ENCODE measurements around the gene SEMA4B. TPM values are rescaled to one million over a fixed set of nuclear protein-coding genes. Genes with fewer than 3 reads are reported as not detected.

SEMA4B gene
- polyA plus RNA-seq, 1 donor from 2014 or later = 191 TPM

DNA sequence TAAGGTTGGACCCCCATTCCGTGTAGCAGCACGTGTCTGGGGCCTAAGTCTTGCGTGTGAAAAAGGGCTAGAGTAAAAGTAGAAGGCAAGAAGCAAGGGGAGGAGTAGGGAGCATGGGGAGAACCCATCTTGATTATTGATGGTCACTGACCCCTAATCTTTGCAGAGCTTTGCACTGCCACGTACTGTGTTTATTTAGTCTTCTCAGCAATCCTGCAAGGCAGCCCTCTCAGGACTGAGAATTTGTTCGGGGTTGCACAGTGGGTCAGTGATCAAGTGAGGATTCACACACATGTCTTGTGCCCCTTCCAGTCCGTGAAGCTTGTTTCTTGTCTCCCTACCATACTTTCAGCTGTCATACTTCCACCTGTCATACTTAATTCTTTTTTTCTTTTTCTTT, 7.2 kb downstream of the SEMA4B start:
- no peaks in the 10 kb centered on the region for H3K9me3 Mint-ChIP-seq
- H3K27ac Mint-ChIP-seq = peak overlapping the region; percentile 67 to 85 (median 68)
- H3K4me1 Mint-ChIP-seq = peaks cover 46 to 84% (median 69%) of the 10 kb centered on the region in 3 donors
- H3K4me3 Mint-ChIP-seq = peak overlapping the region in 3 of 4 donors; percentile 23 to 89 (median 87)
- no peaks in the 10 kb centered on the region for H3K27me3 Mint-ChIP-seq
- peaks cover 12% of the 10 kb centered on the region for H3K36me3 Mint-ChIP-seq

DNA sequence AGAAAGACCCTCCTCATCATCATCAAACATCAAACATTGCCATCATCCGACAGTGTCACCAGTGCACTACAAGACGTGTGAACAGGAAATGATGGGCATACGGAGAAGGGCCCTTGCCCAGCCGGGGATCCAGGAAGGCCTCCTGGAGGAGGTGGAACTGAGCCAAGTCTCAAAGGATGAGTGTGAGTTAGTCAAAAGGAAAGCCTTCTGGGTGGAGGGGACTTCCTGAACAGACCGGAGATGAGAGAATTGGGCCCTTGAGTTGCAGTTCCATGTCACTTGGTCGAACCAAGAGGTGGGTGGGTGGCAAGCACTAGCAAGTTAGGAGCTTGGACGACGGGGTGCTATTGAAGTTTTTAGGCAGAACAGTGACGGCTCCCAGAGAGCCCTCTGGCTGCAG, 8.5 kb downstream of the SEMA4B start:
- Mint-ChIP-seq H3K4me3 (peak overlapping the region; percentile 60 to 89 (median 84)), H3K4me1 (peaks cover 54 to 84% (median 70%) of the 10 kb centered on the region in 3 donors), H3K27me3 (peaks cover 2% of the 10 kb centered on the region), H3K27ac (peak overlapping the region; percentile 85 to 95 (median 90)), H3K36me3 (peaks cover 15% of the 10 kb centered on the region), H3K9me3 (no peaks in the 10 kb centered on the region)

DNA sequence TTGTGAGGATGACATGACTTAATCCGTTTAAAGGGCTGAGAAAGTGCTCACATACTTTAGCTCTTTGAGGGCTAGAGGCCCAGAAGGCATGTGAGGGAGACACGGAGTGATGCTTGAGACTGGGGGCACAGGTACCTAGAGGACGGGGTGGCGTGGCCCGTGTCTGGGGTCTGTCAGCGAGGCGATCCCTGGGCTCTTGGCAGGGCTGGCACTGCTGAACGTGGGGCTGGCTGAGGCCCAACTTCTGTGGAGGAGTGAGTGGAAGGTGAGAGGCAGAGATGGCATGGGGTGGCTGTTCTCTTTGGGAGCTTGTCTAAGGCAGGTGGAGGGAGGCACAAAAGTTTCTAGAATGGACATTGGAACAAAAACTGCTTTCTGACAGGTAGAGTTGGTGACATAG, 9.5 kb downstream of the SEMA4B start:
- no peaks in the 10 kb centered on the region for H3K9me3 Mint-ChIP-seq
- peaks cover 2% of the 10 kb centered on the region for H3K27me3 Mint-ChIP-seq
- H3K4me1 Mint-ChIP-seq = peaks cover 48 to 81% (median 72%) of the 10 kb centered on the region in 3 donors
- peak overlapping the region; percentile 44 to 89 (median 84) for H3K4me3 Mint-ChIP-seq
- H3K27ac Mint-ChIP-seq = peak overlapping the region; percentile 85 to 92 (median 90)
- peaks cover 18% of the 10 kb centered on the region for H3K36me3 Mint-ChIP-seq

DNA sequence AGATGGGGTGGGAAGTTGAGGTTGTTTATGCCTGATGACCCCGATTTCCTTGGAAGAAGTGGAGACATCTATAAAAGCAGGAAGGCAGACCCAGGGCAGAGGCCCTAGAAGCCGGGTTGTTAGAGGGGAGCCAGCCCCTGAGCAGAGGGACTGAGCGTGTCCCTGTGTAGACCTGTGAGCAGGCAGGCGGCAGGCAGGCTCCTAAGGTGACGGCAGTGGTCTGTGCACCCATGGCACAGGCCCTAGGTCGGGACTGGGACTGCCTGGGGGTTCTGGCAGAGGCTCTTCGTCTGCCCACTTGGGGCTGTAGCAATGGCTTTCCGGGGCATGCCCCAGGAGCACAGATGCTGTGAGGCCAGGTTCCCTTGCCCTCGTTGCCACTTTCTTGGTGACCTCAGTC, 9.9 kb downstream of the SEMA4B start:
- H3K4me3 Mint-ChIP-seq = peak overlapping the region; percentile 44 to 89 (median 79)
- peaks cover 45 to 78% (median 67%) of the 10 kb centered on the region in 3 donors for H3K4me1 Mint-ChIP-seq
- H3K9me3 Mint-ChIP-seq = no peaks in the 10 kb centered on the region
- peak overlapping the region; percentile 85 to 92 (median 90) for H3K27ac Mint-ChIP-seq
- peaks cover 18% of the 10 kb centered on the region for H3K36me3 Mint-ChIP-seq
- peaks cover 2% of the 10 kb centered on the region for H3K27me3 Mint-ChIP-seq

DNA sequence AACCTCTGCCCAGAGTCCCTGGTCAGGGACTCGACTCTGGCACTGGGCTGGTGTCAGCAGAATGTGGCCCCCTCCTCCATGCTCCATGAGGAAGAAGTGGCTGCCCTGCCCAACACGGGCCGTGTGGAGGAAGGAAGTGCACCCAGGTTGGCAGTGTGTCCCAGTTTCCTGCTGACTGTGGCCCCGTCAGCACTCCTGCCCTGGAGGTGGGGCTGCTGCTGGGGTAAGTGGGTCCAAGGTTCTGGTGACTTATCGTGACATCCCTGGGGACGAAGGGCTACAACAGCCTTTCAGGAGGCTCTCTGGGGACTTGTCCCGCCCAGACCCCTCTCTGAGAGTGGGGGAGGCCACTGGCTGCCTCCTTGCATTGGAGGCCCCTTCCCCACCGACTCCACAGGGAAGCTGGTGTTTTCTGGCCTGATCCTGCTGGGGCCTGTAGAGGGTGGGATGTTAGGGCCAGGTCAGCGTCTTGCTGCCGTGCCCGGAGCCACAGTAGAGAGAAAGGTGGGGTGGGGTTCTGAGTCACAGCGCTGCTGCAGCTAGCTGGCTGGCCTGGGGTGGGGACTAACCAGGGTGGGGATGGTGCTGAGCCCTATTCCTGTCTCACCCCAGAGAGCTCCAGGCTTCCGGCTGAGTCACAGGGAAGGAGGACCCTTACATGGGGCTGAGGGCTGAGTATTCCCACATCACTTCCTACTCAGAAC, 10.5 kb downstream of the SEMA4B start:
- peak overlapping the region; percentile 44 to 89 (median 79) for H3K4me3 Mint-ChIP-seq
- H3K9me3 Mint-ChIP-seq = no peaks in the 10 kb centered on the region
- H3K27me3 Mint-ChIP-seq = peaks cover 2% of the 10 kb centered on the region
- peaks cover 46 to 78% (median 69%) of the 10 kb centered on the region in 3 donors for H3K4me1 Mint-ChIP-seq
- peak overlapping the region; percentile 90 to 97 (median 92) for H3K27ac Mint-ChIP-seq
- peaks cover 18% of the 10 kb centered on the region for H3K36me3 Mint-ChIP-seq

DNA sequence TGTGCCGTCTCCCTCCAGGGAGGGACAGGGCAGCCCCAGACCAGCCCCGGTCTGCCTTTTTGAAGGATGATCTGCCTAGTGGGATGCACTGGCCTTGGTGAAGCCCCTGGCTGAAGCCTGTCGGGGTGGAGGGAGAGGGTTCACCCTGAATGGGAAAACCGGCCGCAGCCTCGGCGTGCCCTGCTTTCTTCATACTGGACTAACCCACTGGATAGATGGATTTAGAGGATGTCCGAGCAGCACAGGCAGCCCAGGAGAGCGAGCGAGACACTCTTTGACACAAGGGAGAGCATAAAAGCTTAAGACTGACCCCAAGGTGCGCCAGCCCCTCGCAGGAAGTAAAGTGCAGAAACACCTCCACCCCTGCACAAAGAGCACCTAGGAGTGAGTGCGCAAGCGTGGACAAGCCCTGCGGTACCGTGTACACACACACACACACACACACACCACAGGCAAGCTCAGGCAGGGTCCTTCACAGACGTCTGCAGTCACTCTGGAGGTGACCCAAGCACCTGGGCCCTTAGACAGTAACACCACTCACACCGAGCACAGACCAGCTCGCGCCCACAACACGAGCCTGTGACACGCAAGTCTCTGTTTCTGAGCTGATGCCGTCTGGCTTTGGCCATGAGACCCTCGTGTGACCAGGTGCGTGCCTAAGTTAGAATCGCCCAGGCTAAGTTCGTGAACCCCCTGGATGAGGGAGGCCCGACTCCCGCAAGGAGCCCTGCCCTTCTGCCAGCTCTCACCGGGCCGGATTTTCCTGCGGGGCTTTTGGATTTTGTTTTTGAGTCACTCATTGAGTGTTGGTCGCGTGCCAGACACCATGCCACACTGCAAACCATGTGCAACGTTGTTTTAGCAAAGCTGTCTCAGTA, 11.3 kb downstream of the SEMA4B start:
- H3K4me1 Mint-ChIP-seq = peaks cover 38 to 77% (median 69%) of the 10 kb centered on the region in 3 donors
- no peaks in the 10 kb centered on the region for H3K9me3 Mint-ChIP-seq
- H3K4me3 Mint-ChIP-seq = peak overlapping the region; percentile 17 to 76 (median 56)
- H3K27ac Mint-ChIP-seq = peak overlapping the region; percentile 90 to 97 (median 92)
- peaks cover 2% of the 10 kb centered on the region for H3K27me3 Mint-ChIP-seq
- peaks cover 24% of the 10 kb centered on the region for H3K36me3 Mint-ChIP-seq

DNA sequence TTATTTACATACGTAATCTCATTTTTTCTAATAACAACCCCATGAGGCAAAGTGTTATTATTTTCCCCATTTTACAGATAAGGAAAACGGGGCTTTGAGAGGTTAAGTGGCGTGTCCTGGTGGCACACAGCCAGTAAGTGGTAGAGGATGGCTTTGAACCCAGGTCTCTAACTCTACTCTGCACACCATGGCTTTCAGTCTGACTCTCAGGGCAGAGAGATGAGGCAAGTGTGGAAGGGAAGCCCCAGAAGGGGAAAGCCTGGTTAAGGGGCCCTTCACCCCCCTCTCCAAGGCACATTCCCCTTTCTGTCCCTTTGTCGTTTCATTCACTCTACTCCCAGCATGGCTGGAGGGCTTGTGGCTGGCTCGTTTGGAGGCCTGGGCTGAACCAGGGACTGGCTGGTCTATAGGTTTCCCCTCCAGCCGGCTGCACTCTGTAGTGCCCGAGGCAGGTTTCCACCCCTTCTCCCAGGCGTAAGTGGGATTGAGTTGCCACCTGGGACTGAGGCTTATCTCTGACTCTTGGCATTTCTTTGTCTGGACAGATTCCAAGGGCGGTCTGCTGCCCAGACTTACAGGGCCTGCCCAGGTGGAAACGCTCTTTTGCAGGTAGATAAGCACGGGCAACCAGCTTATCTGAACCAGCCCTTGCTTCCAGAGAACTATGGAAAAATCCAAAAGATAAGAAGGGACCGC, 12.1 kb downstream of the SEMA4B start:
- H3K36me3 Mint-ChIP-seq = peaks cover 24% of the 10 kb centered on the region
- no peaks in the 10 kb centered on the region for H3K9me3 Mint-ChIP-seq
- H3K4me1 Mint-ChIP-seq = peaks cover 36 to 75% (median 73%) of the 10 kb centered on the region in 3 donors
- peak overlapping the region; percentile 90 to 97 (median 95) for H3K27ac Mint-ChIP-seq
- H3K27me3 Mint-ChIP-seq = peaks cover 2% of the 10 kb centered on the region
- H3K4me3 Mint-ChIP-seq = peak overlapping the region; percentile 76 to 92 (median 84)

DNA sequence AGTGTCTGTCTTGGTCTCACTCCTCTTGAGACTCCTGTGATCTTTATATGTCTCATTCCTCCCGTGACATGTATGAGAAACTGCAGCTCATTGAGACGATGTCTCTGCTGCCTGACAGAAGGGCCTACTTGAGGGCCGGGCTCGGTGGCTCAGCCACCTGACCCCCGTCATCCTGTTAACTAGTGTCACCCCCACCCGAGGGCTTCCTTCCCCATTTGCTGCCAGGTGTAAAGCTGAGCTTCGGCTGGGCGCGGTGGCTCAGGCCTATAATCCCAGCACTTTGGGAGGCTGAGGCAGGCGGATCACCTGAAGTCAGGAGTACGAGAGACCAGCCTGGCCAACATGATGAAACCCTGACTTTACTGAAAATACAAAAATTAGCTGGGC, 12.7 kb downstream of the SEMA4B start:
- Mint-ChIP-seq H3K27ac (peak overlapping the region; percentile 90 to 97 (median 95)), H3K4me1 (peaks cover 40 to 74% (median 70%) of the 10 kb centered on the region in 3 donors), H3K36me3 (peaks cover 29% of the 10 kb centered on the region), H3K9me3 (no peaks in the 10 kb centered on the region), H3K27me3 (peaks cover 2% of the 10 kb centered on the region), H3K4me3 (peak overlapping the region; percentile 76 to 92 (median 84))

DNA sequence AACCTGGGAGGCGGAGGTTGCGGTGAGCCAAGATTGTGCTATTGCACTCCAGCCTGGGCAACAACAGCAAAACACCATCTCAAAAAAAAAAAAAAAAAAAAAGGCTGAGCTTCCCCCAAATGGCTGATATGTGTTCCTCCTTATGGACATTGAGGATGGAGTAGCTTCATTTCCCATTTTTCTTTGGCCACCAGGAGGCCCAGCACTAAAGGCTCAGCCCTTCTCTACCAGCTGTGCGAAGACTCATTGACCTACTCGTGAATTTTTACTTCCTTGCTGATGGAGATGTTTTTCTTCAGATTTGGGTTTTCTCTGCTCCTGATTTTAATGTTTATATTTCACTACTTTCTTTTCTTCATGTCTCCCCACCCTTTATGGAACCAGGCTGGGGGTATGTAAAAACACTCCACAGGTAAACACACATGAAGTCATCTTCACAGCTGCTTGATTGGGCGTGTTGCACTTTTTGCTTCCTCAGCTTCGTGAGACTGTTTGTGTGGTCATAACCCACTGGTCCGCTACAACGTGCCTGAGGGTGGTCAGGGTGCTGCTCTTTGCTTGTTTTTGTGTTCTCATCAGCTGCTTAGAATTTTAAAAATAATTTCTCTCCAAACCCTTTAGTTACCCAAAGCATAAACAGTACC, 13.5 kb downstream of the SEMA4B start:
- H3K36me3 Mint-ChIP-seq = peaks cover 29% of the 10 kb centered on the region
- peak overlapping the region; percentile 90 to 97 (median 95) for H3K27ac Mint-ChIP-seq
- peaks cover 2% of the 10 kb centered on the region for H3K27me3 Mint-ChIP-seq
- H3K4me1 Mint-ChIP-seq = peaks cover 45 to 75% (median 68%) of the 10 kb centered on the region in 3 donors
- H3K4me3 Mint-ChIP-seq = peak overlapping the region; percentile 67 to 92 (median 80)
- no peaks in the 10 kb centered on the region for H3K9me3 Mint-ChIP-seq

DNA sequence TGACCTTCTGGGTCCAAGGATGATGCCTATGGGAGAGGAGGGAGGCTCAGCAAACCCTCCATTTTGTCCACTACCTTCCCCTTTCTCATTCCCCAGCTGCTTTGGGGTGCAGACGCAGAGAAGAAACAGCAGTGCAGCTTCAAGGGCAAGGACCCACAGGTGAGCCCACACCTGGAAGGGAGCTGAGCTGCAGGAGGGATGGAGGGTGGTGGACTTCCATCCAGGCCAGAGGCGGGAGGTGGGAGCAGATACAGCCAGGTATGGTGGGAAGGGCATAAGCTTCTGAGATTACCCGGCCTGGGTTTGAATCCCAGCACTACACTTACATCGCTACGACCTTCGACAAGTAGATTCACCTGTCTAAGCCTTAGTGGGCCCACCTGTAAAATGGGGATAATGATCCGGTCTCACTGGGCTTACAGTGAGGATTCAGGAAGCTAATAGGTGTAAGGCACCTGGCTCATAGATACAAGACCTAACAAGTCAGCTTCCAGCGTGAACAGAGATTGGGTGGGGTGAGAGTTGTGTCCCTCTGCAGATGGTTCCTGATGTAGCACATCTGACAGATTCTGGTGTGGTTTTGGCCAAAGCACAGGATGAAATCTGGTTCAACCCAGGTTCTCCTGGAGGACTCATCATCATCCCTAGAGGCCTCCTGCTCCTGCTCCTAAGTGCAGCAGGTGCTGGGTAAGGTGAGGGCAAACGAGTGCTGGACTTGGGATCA, 16.7 kb downstream of the SEMA4B start:
- Mint-ChIP-seq H3K9me3 (no peaks in the 10 kb centered on the region), H3K27ac (peak overlapping the region in 2 of 3 donors; percentile 84 to 95), H3K4me1 (peaks cover 33 to 54% (median 54%) of the 10 kb centered on the region in 3 donors), H3K4me3 (peak overlapping the region in 3 of 4 donors; percentile 41 to 92 (median 61)), H3K27me3 (peaks cover 2% of the 10 kb centered on the region), H3K36me3 (peaks cover 26% of the 10 kb centered on the region)

DNA sequence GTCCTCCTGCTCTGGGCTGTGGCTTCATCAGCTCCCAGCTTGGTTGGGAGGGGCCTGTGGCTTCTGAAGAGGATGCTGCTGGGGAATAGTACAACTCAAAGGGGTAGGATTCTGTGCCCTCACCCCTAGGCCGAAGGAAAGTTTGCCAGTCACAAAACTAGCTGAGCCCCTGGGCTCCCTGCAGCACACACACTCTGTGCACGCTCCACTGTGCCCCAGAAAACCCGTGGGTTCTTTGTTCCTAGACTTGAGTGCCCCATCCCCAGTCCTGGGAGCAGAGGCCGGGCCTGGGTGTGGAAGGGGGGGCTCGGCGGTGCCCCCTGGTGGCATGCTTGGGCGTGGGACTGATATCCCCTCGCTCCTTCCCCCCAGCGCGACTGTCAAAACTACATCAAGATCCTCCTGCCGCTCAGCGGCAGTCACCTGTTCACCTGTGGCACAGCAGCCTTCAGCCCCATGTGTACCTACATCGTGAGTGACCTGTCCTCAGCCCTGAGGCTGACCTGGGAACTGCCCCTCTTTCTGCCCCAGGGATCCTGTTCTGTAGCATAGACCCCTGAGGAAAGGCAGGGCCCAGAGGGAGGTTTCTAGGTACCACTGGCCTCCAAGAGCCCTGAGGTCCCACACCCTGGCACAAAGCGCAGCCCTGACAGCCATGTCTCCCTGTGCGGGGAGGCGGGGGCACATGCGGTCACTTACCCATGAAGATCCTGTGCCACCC, 18.5 kb downstream of the SEMA4B start:
- H3K4me1 Mint-ChIP-seq = peaks cover 26 to 44% (median 42%) of the 10 kb centered on the region in 3 donors
- no peaks in the 10 kb centered on the region for H3K27me3 Mint-ChIP-seq
- H3K27ac Mint-ChIP-seq = peak overlapping the region in 2 of 3 donors; percentile 23 to 28
- peak overlapping the region in 2 of 4 donors; percentile 37 to 74 for H3K4me3 Mint-ChIP-seq
- H3K9me3 Mint-ChIP-seq = no peaks in the 10 kb centered on the region
- peaks cover 20% of the 10 kb centered on the region for H3K36me3 Mint-ChIP-seq

DNA sequence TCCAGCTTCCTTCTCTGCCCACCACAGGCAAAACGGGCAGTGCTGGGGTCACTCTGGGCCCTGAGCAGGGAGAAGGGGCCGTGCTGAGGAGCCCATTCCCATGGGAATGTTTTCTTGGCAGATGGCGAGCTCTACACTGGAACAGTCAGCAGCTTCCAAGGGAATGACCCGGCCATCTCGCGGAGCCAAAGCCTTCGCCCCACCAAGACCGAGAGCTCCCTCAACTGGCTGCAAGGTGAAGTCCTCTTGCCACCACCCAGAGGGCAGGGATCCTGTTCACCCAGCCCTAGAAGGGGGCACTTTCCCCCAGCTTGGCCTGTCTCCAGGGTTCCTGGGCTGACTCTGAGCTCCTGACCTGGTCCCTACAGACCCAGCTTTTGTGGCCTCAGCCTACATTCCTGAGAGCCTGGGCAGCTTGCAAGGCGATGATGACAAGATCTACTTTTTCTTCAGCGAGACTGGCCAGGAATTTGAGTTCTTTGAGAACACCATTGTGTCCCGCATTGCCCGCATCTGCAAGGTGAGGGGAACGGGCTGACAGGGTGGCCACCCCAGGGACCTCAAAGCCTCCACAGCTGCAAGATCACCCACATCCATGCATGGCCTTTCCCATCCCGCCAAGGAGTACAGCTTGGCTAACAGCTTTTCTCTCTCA, 20.2 kb downstream of the SEMA4B start:
- no peaks in the 10 kb centered on the region for H3K27me3 Mint-ChIP-seq
- peaks cover 17 to 35% (median 33%) of the 10 kb centered on the region in 3 donors for H3K4me1 Mint-ChIP-seq
- peaks cover 17% of the 10 kb centered on the region for H3K36me3 Mint-ChIP-seq
- peak overlapping the region in 2 of 3 donors; percentile 57 to 62 for H3K27ac Mint-ChIP-seq
- H3K4me3 Mint-ChIP-seq = peak overlapping the region in 1 of 4 donors; percentile 55
- H3K9me3 Mint-ChIP-seq = no peaks in the 10 kb centered on the region

DNA sequence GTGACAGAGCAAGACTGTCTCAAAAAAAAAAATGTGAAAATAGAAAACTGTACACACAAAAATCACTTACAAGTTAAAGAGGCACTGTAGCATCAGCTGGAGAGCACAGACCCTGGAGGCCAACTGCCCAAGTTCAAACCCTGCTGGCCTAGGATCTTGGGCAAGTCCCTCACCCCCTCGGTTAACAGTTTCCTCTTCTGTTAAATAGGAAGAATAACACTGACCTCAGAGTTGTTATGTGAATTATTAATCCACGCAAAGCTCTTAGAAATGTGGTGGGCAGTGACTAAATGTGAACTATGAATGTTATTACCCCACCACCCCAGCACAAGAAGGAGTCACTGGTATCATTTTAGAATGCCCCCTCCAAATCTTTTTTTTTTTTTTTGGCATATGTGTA, 21.4 kb downstream of the SEMA4B start:
- H3K9me3 Mint-ChIP-seq = no peaks in the 10 kb centered on the region
- H3K36me3 Mint-ChIP-seq = peaks cover 11% of the 10 kb centered on the region
- H3K27ac Mint-ChIP-seq = peak overlapping the region in 1 of 3 donors; percentile 31
- no peak overlapping the region for H3K4me3 Mint-ChIP-seq
- H3K27me3 Mint-ChIP-seq = no peaks in the 10 kb centered on the region
- H3K4me1 Mint-ChIP-seq = peaks cover 14 to 24% (median 24%) of the 10 kb centered on the region in 3 donors
